Hepatocyte (in vitro differentiated cells): ENCODE measurements around the gene NELFB. TPM values are rescaled to one million over a fixed set of nuclear protein-coding genes. Genes with fewer than 3 reads are reported as not detected.

Experiments used
- DNase-seq: peaks from one replicate; pipeline ENCODE4 v3.0.0-alpha.2; 2016; ENCODE audit warnings: low spot score
- H2AFZ ChIP-seq: fragments of 200-600 bp; sonication (generic); 2 replicates; pipeline ENCODE4 v1.6.0; 2016; ENCODE audit warnings: antibody characterized with exemption, mild to moderate bottlenecking
- H3K27ac ChIP-seq: fragments of 200-600 bp; sonication (generic); 2 replicates; pipeline ENCODE4 v1.5.1; 2016; ENCODE audit warnings: mild to moderate bottlenecking
- H3K27me3 ChIP-seq: fragments of 200-600 bp; sonication (generic); 2 replicates; pipeline ENCODE4 v1.6.1; 2016
- H3K36me3 ChIP-seq: fragments of 200-600 bp; sonication (generic); replicated peaks from 2 replicates; pipeline ENCODE4 v1.5.1; 2016; ENCODE audit warnings: low read depth; ENCODE audit not compliant: insufficient read depth
- H3K4me1 ChIP-seq: fragments of 200-600 bp; sonication (generic); 2 replicates; pipeline ENCODE4 v1.5.1; 2016; ENCODE audit warnings: mild to moderate bottlenecking, moderate library complexity; ENCODE audit not compliant: insufficient read depth
- H3K4me2 ChIP-seq: fragments of 200-600 bp; sonication (generic); 2 replicates; pipeline ENCODE4 v1.6.0; 2016
- H3K4me3 ChIP-seq: fragments of 200-600 bp; sonication (generic); 2 replicates; pipeline ENCODE4 v1.5.1; 2016; ENCODE audit warnings: mild to moderate bottlenecking
- H3K79me2 ChIP-seq: fragments of 200-600 bp; sonication (generic); 2 replicates; pipeline ENCODE4 v1.6.0; 2017; ENCODE audit warnings: mild to moderate bottlenecking
- H3K9me2 ChIP-seq: fragments of 200-600 bp; sonication (generic); replicated peaks from 2 replicates; pipeline ENCODE4 v1.6.0; 2017; ENCODE audit warnings: mild to moderate bottlenecking; ENCODE audit not compliant: insufficient read depth
- H3K9me3 ChIP-seq: fragments of 200-600 bp; sonication (generic); 2 replicates; pipeline ENCODE4 v1.5.1; 2016; ENCODE audit warnings: low read depth, mild to moderate bottlenecking
- H4K20me1 ChIP-seq: fragments of 200-600 bp; sonication (generic); 2 replicates; pipeline ENCODE4 v1.6.0; 2016; ENCODE audit warnings: mild to moderate bottlenecking; ENCODE audit not compliant: insufficient read depth, poor library complexity, severe bottlenecking
- EZH2 ChIP-seq: fragments of 200-600 bp; sonication (generic); IDR thresholded peaks from 2 replicates; pipeline ENCODE4 v1.6.1; 2016; ENCODE audit warnings: antibody characterized with exemption, mild to moderate bottlenecking, borderline replicate concordance
- EZH2phosphoT487 ChIP-seq: fragments of 200-600 bp; sonication (generic); IDR thresholded peaks from one replicate; pipeline ENCODE4 v1.6.1; 2018; ENCODE audit warnings: antibody characterized with exemption, mild to moderate bottlenecking, low read depth, moderate library complexity; ENCODE audit not compliant: unreplicated experiment, severe bottlenecking
- WGBS: methylation state at CpG from one replicate; pipeline ENCODE4 v1.1.6; 2016; ENCODE audit warnings: low lambda C conversion rate; ENCODE audit errors: missing lambda C conversion rate; 5-methylcytosine and 5-hydroxymethylcytosine counted together
- polyA plus RNA-seq: library from polyadenylated mRNA; unstranded; fragments of >200 nt; fragmentation: Nextera tagmentation; extraction: Ambion mirVana; gene quantifications from 2 replicates; pipeline ENCODE4 v1.2.1, GENCODE V29; 2016
- total RNA-seq: library from RNA; depleted of rRNA; stranded (reverse); fragments of >200 nt; gene quantifications from 2 replicates; pipeline ENCODE4 v1.2.3, GENCODE V29; 2014
- TF ChIP-seq, protein P1 (sequence below): fragments of 200-600 bp; sonication (generic); IDR thresholded peaks from 2 replicates; pipeline ENCODE4 v1.5.1; 2016; ENCODE audit warnings: antibody characterized with exemption, mild to moderate bottlenecking; ENCODE audit not compliant: poor library complexity

The NELFB gene
- total and polyA plus RNA-seq, 2 experiments from 2014 or later, result 41.4 to 63.5 TPM

DNA sequence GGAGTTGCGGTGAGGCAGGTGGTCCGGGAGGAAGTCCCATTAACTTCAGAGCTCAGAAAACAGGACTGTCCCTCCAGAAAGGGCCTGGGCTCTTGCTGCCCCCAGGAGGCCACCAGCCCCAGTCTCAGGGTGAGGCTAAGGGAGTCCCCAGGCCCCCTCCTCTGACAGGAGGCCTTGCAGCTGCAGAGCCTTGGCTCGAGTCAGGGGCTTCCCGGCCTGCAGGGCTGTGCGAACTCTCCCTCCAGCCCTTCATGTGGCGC, 7.3 kb upstream of the NELFB start:
- Histone ChIP-seq H3K9me3 (no peaks in the 10 kb centered on the region), H3K4me3 (no peak overlapping the region), H4K20me1 (peaks cover 11% of the 10 kb centered on the region), H3K36me3 (no peaks in the 10 kb centered on the region), H3K4me1 (peaks cover 2% of the 10 kb centered on the region), H3K27ac (no peak overlapping the region), H3K9me2 (no peaks in the 10 kb centered on the region), H3K79me2 (peaks cover 15% of the 10 kb centered on the region), H2AFZ (no peak overlapping the region), H3K27me3 (no peaks in the 10 kb centered on the region), H3K4me2 (no peak overlapping the region)
- TF ChIP-seq EZH2phosphoT487, result no peak
- TF ChIP-seq EZH2, result no peak
- TF ChIP-seq, protein P1, sequence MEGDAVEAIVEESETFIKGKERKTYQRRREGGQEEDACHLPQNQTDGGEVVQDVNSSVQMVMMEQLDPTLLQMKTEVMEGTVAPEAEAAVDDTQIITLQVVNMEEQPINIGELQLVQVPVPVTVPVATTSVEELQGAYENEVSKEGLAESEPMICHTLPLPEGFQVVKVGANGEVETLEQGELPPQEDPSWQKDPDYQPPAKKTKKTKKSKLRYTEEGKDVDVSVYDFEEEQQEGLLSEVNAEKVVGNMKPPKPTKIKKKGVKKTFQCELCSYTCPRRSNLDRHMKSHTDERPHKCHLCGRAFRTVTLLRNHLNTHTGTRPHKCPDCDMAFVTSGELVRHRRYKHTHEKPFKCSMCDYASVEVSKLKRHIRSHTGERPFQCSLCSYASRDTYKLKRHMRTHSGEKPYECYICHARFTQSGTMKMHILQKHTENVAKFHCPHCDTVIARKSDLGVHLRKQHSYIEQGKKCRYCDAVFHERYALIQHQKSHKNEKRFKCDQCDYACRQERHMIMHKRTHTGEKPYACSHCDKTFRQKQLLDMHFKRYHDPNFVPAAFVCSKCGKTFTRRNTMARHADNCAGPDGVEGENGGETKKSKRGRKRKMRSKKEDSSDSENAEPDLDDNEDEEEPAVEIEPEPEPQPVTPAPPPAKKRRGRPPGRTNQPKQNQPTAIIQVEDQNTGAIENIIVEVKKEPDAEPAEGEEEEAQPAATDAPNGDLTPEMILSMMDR, result no peak
- 92% methylated on average over 6 of the region's 6 CpGs for WGBS
- DNase-seq, result no peak

DNA sequence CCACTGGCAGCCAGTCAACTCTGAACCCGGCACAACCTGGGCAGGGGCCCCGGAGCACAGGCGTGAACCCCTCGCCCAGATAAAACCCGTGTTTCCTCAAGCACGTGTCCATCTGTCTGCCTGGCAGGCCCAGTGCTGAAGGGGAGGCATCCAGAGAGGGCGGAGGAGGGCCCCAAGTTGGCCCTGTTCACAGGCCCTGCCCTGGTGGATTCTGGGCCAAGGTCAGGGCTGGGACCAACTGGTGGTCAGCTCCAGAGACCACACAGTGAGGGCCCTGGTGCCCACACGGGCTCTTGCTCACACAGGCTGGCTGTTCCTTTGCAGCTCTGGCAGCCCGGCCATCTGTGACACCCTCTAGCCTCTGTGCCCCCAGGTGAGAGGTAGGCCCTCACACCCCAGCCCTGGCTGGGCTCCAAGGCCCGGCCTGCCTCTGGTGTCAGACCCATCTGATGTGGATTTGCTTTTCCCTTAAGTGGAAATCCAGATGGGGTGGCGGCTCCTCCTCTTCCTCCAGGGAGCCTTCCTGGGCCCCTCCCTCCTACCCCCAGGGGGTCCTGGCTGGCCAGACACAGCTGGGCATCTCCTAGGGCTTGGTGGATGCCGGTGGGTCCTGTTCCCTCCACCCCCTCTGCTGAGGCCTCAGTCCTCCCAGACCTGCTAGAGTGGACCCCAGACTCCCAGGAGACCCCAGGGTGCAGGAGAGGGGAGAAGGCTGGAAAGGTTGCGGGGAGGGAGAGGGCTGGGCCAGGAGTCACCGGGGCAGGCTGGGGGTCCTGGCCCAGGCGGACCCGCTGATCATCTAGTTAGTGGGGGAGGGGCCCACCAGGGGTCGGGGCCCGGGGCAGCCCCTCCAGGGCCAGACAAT, 4.6 kb upstream of the NELFB start:
- Histone ChIP-seq H3K4me2 (no peak overlapping the region), H3K4me3 (no peak overlapping the region), H3K9me3 (no peaks in the 10 kb centered on the region), H3K9me2 (no peaks in the 10 kb centered on the region), H3K27me3 (no peaks in the 10 kb centered on the region), H4K20me1 (no peaks in the 10 kb centered on the region), H3K79me2 (peaks cover 2% of the 10 kb centered on the region), H3K4me1 (peaks cover 8% of the 10 kb centered on the region), H3K36me3 (no peaks in the 10 kb centered on the region), H3K27ac (no peak overlapping the region), H2AFZ (no peak overlapping the region)
- no peak for DNase-seq
- TF ChIP-seq EZH2 (no peak), EZH2phosphoT487 (no peak)
- TF ChIP-seq, protein P1, result no peak
- WGBS, result 80% methylated on average over 14 of the region's 18 CpGs

DNA sequence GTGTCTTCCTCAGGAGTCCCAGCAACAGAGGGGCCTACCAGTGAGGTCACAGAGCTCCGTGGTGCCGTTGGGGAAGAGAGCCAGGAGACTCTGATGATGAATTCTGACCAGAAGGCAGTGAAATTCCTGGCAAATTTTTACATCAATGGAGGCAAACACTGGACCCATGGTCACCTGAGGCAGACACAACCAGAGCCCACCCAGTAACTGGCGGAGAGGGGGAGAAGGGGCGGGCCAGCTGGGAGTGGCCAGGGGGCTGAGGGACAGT, 4.0 kb upstream of the NELFB start, which contains the start of gene STPG3:
TSS of gene STPG3 (plus strand) at position 93 of the 268 bp plus-strand sequence. CDS start at position 94, 1 bp downstream.
- H3K9me3 ChIP-seq, result no peaks in the 10 kb centered on the region
- no peak within 1 kb of the TSS for H2AFZ ChIP-seq
- no peaks in the 10 kb centered on the region for H3K36me3 ChIP-seq
- TF ChIP-seq, protein P1, result no peak
- TF ChIP-seq EZH2 (no peak), EZH2phosphoT487 (no peak)
- peaks cover 8% of the 10 kb centered on the region for H3K79me2 ChIP-seq
- peaks cover 11% of the 10 kb centered on the region for H3K4me1 ChIP-seq
- no CpG with 5 or more reads among the region's 4 CpGs for WGBS
- H3K27ac ChIP-seq, result no peak within 1 kb of the TSS
- H3K4me3 ChIP-seq, result no peak within 1 kb of the TSS
- peaks cover 4% of the 10 kb centered on the region for H4K20me1 ChIP-seq
- H3K27me3 ChIP-seq, result no peaks in the 10 kb centered on the region
- no peak for DNase-seq
- H3K4me2 ChIP-seq, result no peak within 1 kb of the TSS
- H3K9me2 ChIP-seq, result no peaks in the 10 kb centered on the region
